Astrocyte (in vitro differentiated cells and primary cell): ENCODE measurements around the gene GYPC. TPM values are rescaled to one million over a fixed set of nuclear protein-coding genes. Genes with fewer than 3 reads are reported as not detected.

ENCODE experiments used
- DNase-seq: peaks from one replicate; pipeline ENCODE4 v3.0.0-alpha.2; 2010; ENCODE audit warnings: low read depth
- FAIRE-seq: peaks from 2 replicates; lab custom pipeline; 2011; peaks lifted over from hg19 to GRCh38; lab: Jason Lieb, UNC
- H2AFZ ChIP-seq: 2 replicates; pipeline ENCODE4 v1.6.0; 2012; ENCODE audit warnings: low read depth, low read length, inconsistent platforms
- H3K27ac ChIP-seq: 2 replicates; pipeline ENCODE4 v1.5.1; 2011; ENCODE audit warnings: low read depth, low read length, inconsistent platforms
- H3K27me3 ChIP-seq: 2 replicates; pipeline ENCODE4 v1.6.0; 2011; ENCODE audit warnings: low read length, inconsistent platforms; ENCODE audit not compliant: insufficient read depth
- H3K36me3 ChIP-seq: 2 replicates; pipeline ENCODE4 v1.5.1; 2011; ENCODE audit warnings: low read length, inconsistent platforms; ENCODE audit not compliant: insufficient read depth
- H3K4me1 ChIP-seq: 2 replicates; pipeline ENCODE4 v1.5.1; 2011; ENCODE audit warnings: low read length, inconsistent platforms; ENCODE audit not compliant: insufficient read depth
- H3K4me2 ChIP-seq: 2 replicates; pipeline ENCODE4 v1.6.0; 2012; ENCODE audit warnings: low read length, inconsistent platforms
- H3K4me3 ChIP-seq: 2 replicates; pipeline ENCODE4 v1.5.1; 2011; ENCODE audit warnings: low read depth, mild to moderate bottlenecking, low read length, inconsistent platforms; ENCODE audit not compliant: insufficient read depth
- H3K79me2 ChIP-seq: 2 replicates; pipeline ENCODE4 v1.6.0; 2012; ENCODE audit warnings: mild to moderate bottlenecking, low read length, inconsistent platforms; ENCODE audit not compliant: insufficient read depth
- H3K9ac ChIP-seq: 2 replicates; pipeline ENCODE4 v1.6.0; 2012; ENCODE audit warnings: mild to moderate bottlenecking, low read length, inconsistent platforms
- H3K9me3 ChIP-seq: 2 replicates; pipeline ENCODE4 v1.5.1; 2012; ENCODE audit warnings: low read depth, mild to moderate bottlenecking, low read length, inconsistent platforms; ENCODE audit not compliant: insufficient read depth
- H4K20me1 ChIP-seq: 2 replicates; pipeline ENCODE4 v1.6.0; 2012; ENCODE audit warnings: low read length, inconsistent platforms; ENCODE audit not compliant: insufficient read depth
- H3K27ac Mint-ChIP-seq: one replicate; pipeline ENCODE4 v1.8.0; 2021; ENCODE audit warnings: mild to moderate bottlenecking, mixed read lengths; ENCODE audit not compliant: unreplicated experiment
- H3K27me3 Mint-ChIP-seq: one replicate; pipeline ENCODE4 v1.8.0; 2021; ENCODE audit warnings: low read depth, mixed read lengths; ENCODE audit not compliant: unreplicated experiment
- H3K36me3 Mint-ChIP-seq: one replicate; pipeline ENCODE4 v1.8.0; 2021; ENCODE audit warnings: low read depth, mixed read lengths; ENCODE audit not compliant: unreplicated experiment
- H3K4me1 Mint-ChIP-seq: one replicate; pipeline ENCODE4 v1.8.0; 2021; ENCODE audit warnings: low read depth, mixed read lengths; ENCODE audit not compliant: unreplicated experiment
- H3K4me3 Mint-ChIP-seq: one replicate; pipeline ENCODE4 v1.8.0; 2021; ENCODE audit warnings: mild to moderate bottlenecking, moderate library complexity, mixed read lengths; ENCODE audit not compliant: unreplicated experiment
- H3K9me3 Mint-ChIP-seq: one replicate; pipeline ENCODE4 v1.8.0; 2021; ENCODE audit warnings: mild to moderate bottlenecking, mixed read lengths; ENCODE audit not compliant: unreplicated experiment
- EZH2 ChIP-seq: IDR thresholded peaks from 2 replicates; pipeline ENCODE4 v1.6.1; 2012; ENCODE audit warnings: mild to moderate bottlenecking, low read length, inconsistent platforms; ENCODE audit not compliant: insufficient read depth
- total RNA-seq: library from RNA; stranded (reverse); gene quantifications from 2 replicates; pipeline ENCODE4 v1.2.1, GENCODE V29; 2021
- TF ChIP-seq, protein P1 (sequence below): IDR thresholded peaks from 2 replicates; pipeline ENCODE4 v1.5.1; 2011; ENCODE audit warnings: low read depth, mild to moderate bottlenecking, inconsistent platforms, low read length, moderate library complexity; ENCODE audit not compliant: insufficient read depth

GYPC gene
- total RNA-seq, 1 donor from 2014 or later = 29.3 TPM

DNA sequence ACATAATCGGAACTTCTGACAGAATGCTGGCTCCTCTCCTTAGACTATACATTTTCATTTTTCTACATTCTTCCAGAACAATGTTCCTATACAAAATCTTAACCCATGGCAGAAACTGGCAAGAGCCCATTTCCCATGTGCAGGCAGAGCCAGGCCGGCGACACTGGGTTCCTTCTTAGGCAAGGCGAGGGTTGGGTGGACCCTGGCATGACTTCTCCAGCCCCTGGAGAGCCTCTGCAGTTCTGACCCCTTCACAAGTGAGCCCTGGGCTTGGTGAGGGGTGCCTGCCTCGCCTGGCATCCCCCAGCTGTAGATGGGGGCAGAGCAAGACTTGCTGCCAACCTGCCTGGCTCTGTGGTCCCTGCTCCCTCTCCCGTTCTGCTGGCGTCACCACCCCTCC lies 5.0 kb downstream of the GYPC start:
- no peaks in the 10 kb centered on the region for H3K36me3 ChIP-seq
- no peak overlapping the region for H3K4me3 ChIP-seq
- H3K4me1 ChIP-seq = peaks cover 28% of the 10 kb centered on the region
- TF ChIP-seq, protein P1, sequence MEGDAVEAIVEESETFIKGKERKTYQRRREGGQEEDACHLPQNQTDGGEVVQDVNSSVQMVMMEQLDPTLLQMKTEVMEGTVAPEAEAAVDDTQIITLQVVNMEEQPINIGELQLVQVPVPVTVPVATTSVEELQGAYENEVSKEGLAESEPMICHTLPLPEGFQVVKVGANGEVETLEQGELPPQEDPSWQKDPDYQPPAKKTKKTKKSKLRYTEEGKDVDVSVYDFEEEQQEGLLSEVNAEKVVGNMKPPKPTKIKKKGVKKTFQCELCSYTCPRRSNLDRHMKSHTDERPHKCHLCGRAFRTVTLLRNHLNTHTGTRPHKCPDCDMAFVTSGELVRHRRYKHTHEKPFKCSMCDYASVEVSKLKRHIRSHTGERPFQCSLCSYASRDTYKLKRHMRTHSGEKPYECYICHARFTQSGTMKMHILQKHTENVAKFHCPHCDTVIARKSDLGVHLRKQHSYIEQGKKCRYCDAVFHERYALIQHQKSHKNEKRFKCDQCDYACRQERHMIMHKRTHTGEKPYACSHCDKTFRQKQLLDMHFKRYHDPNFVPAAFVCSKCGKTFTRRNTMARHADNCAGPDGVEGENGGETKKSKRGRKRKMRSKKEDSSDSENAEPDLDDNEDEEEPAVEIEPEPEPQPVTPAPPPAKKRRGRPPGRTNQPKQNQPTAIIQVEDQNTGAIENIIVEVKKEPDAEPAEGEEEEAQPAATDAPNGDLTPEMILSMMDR = no peak
- TF ChIP-seq EZH2 = no peak
- H3K27ac Mint-ChIP-seq = no peak overlapping the region
- peaks cover 25% of the 10 kb centered on the region for H3K4me1 Mint-ChIP-seq
- DNase-seq (no peak), FAIRE-seq (no peak)
- no peak overlapping the region for H2AFZ ChIP-seq
- peaks cover 18% of the 10 kb centered on the region for H3K27me3 Mint-ChIP-seq
- no peaks in the 10 kb centered on the region for H3K27me3 ChIP-seq
- H3K27ac ChIP-seq = no peak overlapping the region
- H4K20me1 ChIP-seq = peaks cover 21% of the 10 kb centered on the region
- H3K36me3 Mint-ChIP-seq = peaks cover 7% of the 10 kb centered on the region
- no peaks in the 10 kb centered on the region for H3K9me3 ChIP-seq
- H3K4me2 ChIP-seq = no peak overlapping the region
- H3K9ac ChIP-seq = no peak overlapping the region
- no peak overlapping the region for H3K4me3 Mint-ChIP-seq
- H3K79me2 ChIP-seq = peaks cover 23% of the 10 kb centered on the region
- no peaks in the 10 kb centered on the region for H3K9me3 Mint-ChIP-seq

GRCh38 chr2:126661702-126662500 lies 5.9 kb downstream of the GYPC start:
- Histone ChIP-seq H4K20me1 (peaks cover 21% of the 10 kb centered on the region), H3K9me3 (no peaks in the 10 kb centered on the region), H3K4me3 (no peak overlapping the region), H3K27me3 (no peaks in the 10 kb centered on the region), H3K79me2 (peaks cover 23% of the 10 kb centered on the region), H2AFZ (no peak overlapping the region), H3K27ac (no peak overlapping the region), H3K4me1 (peaks cover 23% of the 10 kb centered on the region), H3K36me3 (no peaks in the 10 kb centered on the region), H3K9ac (no peak overlapping the region), H3K4me2 (no peak overlapping the region)
- FAIRE-seq (no peak), DNase-seq (no peak)
- H3K9me3 Mint-ChIP-seq = no peaks in the 10 kb centered on the region
- peaks cover 10% of the 10 kb centered on the region for H3K36me3 Mint-ChIP-seq
- H3K4me3 Mint-ChIP-seq = no peak overlapping the region
- no peak for TF ChIP-seq EZH2
- TF ChIP-seq, protein P1 = no peak
- H3K4me1 Mint-ChIP-seq = peaks cover 26% of the 10 kb centered on the region
- H3K27me3 Mint-ChIP-seq = peaks cover 18% of the 10 kb centered on the region
- H3K27ac Mint-ChIP-seq = no peak overlapping the region

- H4K20me1 ChIP-seq = peaks cover 21% of the 10 kb centered on the region
- TF ChIP-seq, protein P1 = no peak
- TF ChIP-seq EZH2 = no peak
- H3K27me3 Mint-ChIP-seq = peaks cover 18% of the 10 kb centered on the region
Observed at GRCh38 chr2:126662621-126663020, 6.7 kb downstream of the GYPC start.

More at GRCh38 chr2:126662621-126663020, 6.7 kb downstream of the GYPC start:
- Mint-ChIP-seq H3K4me3 (no peak overlapping the region), H3K36me3 (peaks cover 13% of the 10 kb centered on the region), H3K27ac (peak overlapping the region; percentile 55), H3K4me1 (peaks cover 19% of the 10 kb centered on the region), H3K9me3 (no peaks in the 10 kb centered on the region)
- H3K79me2 ChIP-seq = peaks cover 23% of the 10 kb centered on the region
- H3K9me3 ChIP-seq = no peaks in the 10 kb centered on the region
- H3K4me3 ChIP-seq = no peak overlapping the region
- no peak overlapping the region for H3K27ac ChIP-seq
- DNase-seq = no peak
- no peak overlapping the region for H3K4me2 ChIP-seq
- H3K27me3 ChIP-seq = no peaks in the 10 kb centered on the region
- H3K36me3 ChIP-seq = no peaks in the 10 kb centered on the region
- FAIRE-seq = no peak
- H2AFZ ChIP-seq = no peak overlapping the region
- H3K9ac ChIP-seq = no peak overlapping the region
- H3K4me1 ChIP-seq = peaks cover 15% of the 10 kb centered on the region
